ENCODE measurements around the gene STOML1. TPM values are rescaled to one million over a fixed set of nuclear protein-coding genes. Genes with fewer than 3 reads are reported as not detected.

STOML1 gene
- total and polyA plus RNA-seq, 9 of the 15 experiments (the other 6 are each of a cell fraction or from before 2014, with no cell fraction given), result 0.25 to 9.7 (median 4.6) TPM

DNA sequence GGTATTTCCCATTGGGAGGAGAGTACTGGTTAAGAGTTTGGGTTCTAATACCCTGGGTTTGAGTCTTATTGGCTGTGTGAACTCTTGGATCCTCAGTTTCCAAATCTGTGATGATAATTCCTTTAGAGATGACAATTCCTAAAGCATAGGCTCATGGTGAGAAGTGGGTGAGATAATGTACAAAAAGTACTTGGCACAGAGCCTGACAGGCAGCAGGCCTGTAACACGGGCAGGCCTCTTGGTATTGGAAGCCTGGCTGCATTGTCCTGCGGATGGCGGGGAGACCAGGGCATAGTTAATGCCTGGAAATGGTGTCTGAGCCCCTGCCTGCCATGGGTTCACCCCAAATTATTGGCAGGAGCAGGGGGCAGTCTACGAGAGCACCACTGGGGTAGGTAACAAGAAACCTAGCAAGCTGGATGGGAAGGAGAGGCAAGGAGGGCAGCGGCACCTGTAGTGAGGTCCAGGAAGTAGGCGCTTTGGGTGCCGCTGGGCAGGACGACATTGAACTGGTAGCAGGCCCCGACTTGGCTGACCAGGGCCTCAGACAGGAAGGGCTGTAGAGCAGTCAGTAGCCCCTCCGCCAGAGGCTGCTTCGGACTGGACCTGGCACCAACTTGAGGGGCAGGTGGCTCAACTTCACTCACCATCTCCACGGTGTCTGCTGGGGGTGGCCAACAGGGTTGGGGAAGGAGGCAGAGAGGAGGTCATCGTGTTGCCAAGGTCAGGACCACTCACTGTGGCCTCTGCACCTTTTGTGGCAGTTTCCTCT, 7.7 kb downstream of the STOML1 start:
- intact Hi-C loops (cut with micrococcal nuclease), result no loop called here
- no peak for FAIRE-seq
- 69% methylated on average over 12 of the region's 13 CpGs for WGBS (ENCODE audit: insufficient coverage, low coverage, missing lambda C conversion rate)
- Histone ChIP-seq H3K9me3 (replicated peaks; ENCODE audit: control insufficient read depth, insufficient read depth, low read depth, low read length) (no peaks in the 10 kb centered on the region), H3K27ac (ENCODE audit: extremely low read depth, low read depth, low read length) (no peak overlapping the region), H3K9ac (ENCODE audit: insufficient read depth in 1 of 2, low read depth in 2 of 2, low read length in 2 of 2) (0 out of 4 replicates have a peak overlapping the region, but pooled peaks of 1 of the 2 experiments have one; percentile 33), H3K4me3 (no peak overlapping the region), H4K20me1 (replicated peaks; ENCODE audit: control insufficient read depth, insufficient read depth, low read length) (no peaks in the 10 kb centered on the region), H3K27me3 (ENCODE audit: control insufficient read depth in 2 of 2, insufficient read depth in 2 of 2, low read length in 2 of 2) (no peaks in the 10 kb centered on the region), H3K79me2 (ENCODE audit: control insufficient read depth, insufficient read depth, low read length) (no peaks in the 10 kb centered on the region), H2AFZ (ENCODE audit: low read depth, low read length) (no peak overlapping the region), H3K4me1 (replicated peaks in 1 of 2; ENCODE audit: control insufficient read depth in 2 of 2, insufficient read depth in 2 of 2, low read length in 2 of 2) (peaks cover 10 to 30% of the 10 kb centered on the region in 2 experiments), H3K4me2 (ENCODE audit: insufficient read depth, low read length) (no peak overlapping the region), H3K36me3 (ENCODE audit: control insufficient read depth, insufficient read depth, low read length) (no peaks in the 10 kb centered on the region), H3K9me1 (ENCODE audit: control insufficient read depth, insufficient read depth, low read length) (no peaks in the 10 kb centered on the region)
- no peak for DNase-seq (ENCODE audit: extremely low read depth in 1 of 4, low spot score in 3 of 4)
- no TSS peak for BruUV-seq (replicated peaks)
- no peak for ATAC-seq
- POLR2A ChIA-PET, result interaction anchor here (1.4 kb wide), 1 partner anchor 9 kb away, joined by 3 read pairs; no protein-coding TSS in a partner anchor
- in situ Hi-C loops (cut with MboI), result no loop called here
- CTCF ChIA-PET (ENCODE audit: low intra/inter-chr PET ratio), result no interaction called here
- TF ChIP-seq ZNF347 (CRISPR knock-in tag; IDR thresholded peaks at IDR 0.05; ENCODE audit: low read depth) (no peak), CHD1 (IDR thresholded peaks at IDR 0.05; ENCODE audit: low read length) (no peak), ZNF24 (IDR thresholded peaks at IDR 0.05) (no peak), ZBTB1 (CRISPR knock-in tag; IDR thresholded peaks at IDR 0.05; ENCODE audit: borderline replicate concordance, low read depth) (no peak), ZNF780A (CRISPR knock-in tag; IDR thresholded peaks at IDR 0.05) (no peak), ZZZ3 (IDR thresholded peaks at IDR 0.05) (no peak), TFAM (CRISPR knock-in tag; conservative IDR thresholded peaks at IDR 0.05) (no peak)
- TF ChIP-seq, protein P1, sequence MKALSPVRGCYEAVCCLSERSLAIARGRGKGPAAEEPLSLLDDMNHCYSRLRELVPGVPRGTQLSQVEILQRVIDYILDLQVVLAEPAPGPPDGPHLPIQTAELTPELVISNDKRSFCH (CRISPR knock-in tag; IDR thresholded peaks at IDR 0.05), result no peak
- TF ChIP-seq, protein P1 (tag; IDR thresholded peaks at IDR 0.05), result no peak
- TF ChIP-seq, protein P2, sequence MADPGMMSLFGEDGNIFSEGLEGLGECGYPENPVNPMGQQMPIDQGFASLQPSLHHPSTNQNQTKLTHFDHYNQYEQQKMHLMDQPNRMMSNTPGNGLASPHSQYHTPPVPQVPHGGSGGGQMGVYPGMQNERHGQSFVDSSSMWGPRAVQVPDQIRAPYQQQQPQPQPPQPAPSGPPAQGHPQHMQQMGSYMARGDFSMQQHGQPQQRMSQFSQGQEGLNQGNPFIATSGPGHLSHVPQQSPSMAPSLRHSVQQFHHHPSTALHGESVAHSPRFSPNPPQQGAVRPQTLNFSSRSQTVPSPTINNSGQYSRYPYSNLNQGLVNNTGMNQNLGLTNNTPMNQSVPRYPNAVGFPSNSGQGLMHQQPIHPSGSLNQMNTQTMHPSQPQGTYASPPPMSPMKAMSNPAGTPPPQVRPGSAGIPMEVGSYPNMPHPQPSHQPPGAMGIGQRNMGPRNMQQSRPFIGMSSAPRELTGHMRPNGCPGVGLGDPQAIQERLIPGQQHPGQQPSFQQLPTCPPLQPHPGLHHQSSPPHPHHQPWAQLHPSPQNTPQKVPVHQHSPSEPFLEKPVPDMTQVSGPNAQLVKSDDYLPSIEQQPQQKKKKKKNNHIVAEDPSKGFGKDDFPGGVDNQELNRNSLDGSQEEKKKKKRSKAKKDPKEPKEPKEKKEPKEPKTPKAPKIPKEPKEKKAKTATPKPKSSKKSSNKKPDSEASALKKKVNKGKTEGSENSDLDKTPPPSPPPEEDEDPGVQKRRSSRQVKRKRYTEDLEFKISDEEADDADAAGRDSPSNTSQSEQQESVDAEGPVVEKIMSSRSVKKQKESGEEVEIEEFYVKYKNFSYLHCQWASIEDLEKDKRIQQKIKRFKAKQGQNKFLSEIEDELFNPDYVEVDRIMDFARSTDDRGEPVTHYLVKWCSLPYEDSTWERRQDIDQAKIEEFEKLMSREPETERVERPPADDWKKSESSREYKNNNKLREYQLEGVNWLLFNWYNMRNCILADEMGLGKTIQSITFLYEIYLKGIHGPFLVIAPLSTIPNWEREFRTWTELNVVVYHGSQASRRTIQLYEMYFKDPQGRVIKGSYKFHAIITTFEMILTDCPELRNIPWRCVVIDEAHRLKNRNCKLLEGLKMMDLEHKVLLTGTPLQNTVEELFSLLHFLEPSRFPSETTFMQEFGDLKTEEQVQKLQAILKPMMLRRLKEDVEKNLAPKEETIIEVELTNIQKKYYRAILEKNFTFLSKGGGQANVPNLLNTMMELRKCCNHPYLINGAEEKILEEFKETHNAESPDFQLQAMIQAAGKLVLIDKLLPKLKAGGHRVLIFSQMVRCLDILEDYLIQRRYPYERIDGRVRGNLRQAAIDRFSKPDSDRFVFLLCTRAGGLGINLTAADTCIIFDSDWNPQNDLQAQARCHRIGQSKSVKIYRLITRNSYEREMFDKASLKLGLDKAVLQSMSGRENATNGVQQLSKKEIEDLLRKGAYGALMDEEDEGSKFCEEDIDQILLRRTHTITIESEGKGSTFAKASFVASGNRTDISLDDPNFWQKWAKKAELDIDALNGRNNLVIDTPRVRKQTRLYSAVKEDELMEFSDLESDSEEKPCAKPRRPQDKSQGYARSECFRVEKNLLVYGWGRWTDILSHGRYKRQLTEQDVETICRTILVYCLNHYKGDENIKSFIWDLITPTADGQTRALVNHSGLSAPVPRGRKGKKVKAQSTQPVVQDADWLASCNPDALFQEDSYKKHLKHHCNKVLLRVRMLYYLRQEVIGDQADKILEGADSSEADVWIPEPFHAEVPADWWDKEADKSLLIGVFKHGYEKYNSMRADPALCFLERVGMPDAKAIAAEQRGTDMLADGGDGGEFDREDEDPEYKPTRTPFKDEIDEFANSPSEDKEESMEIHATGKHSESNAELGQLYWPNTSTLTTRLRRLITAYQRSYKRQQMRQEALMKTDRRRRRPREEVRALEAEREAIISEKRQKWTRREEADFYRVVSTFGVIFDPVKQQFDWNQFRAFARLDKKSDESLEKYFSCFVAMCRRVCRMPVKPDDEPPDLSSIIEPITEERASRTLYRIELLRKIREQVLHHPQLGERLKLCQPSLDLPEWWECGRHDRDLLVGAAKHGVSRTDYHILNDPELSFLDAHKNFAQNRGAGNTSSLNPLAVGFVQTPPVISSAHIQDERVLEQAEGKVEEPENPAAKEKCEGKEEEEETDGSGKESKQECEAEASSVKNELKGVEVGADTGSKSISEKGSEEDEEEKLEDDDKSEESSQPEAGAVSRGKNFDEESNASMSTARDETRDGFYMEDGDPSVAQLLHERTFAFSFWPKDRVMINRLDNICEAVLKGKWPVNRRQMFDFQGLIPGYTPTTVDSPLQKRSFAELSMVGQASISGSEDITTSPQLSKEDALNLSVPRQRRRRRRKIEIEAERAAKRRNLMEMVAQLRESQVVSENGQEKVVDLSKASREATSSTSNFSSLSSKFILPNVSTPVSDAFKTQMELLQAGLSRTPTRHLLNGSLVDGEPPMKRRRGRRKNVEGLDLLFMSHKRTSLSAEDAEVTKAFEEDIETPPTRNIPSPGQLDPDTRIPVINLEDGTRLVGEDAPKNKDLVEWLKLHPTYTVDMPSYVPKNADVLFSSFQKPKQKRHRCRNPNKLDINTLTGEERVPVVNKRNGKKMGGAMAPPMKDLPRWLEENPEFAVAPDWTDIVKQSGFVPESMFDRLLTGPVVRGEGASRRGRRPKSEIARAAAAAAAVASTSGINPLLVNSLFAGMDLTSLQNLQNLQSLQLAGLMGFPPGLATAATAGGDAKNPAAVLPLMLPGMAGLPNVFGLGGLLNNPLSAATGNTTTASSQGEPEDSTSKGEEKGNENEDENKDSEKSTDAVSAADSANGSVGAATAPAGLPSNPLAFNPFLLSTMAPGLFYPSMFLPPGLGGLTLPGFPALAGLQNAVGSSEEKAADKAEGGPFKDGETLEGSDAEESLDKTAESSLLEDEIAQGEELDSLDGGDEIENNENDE (IDR thresholded peaks at IDR 0.05; ENCODE audit: low read depth, low read length), result no peak
